Measurements from ENCODE around the gene CLCNKA. TPM values are rescaled to one million over a fixed set of nuclear protein-coding genes. Genes with fewer than 3 reads are reported as not detected.

Gene CLCNKA
- polyA plus RNA-seq, 1 donor, result 0.18 TPM

GRCh38 chr1:16072616-16073484, 51.0 kb downstream of the CLCNKA start:
- peaks cover 18% of the 10 kb centered on the region for H3K4me1 ChIP-seq (ENCODE audit: control insufficient read depth, insufficient read depth, low read length)
- H3K27me3 ChIP-seq (ENCODE audit: control insufficient read depth, insufficient read depth, low read length), result peaks cover 2% of the 10 kb centered on the region
- DNase-seq, result peak; percentile 40 to 68
- no peaks in the 10 kb centered on the region for H3K9me3 ChIP-seq (ENCODE audit: control insufficient read depth, low read depth, low read length)
- H3K27ac ChIP-seq (ENCODE audit: low read length), result no peak overlapping the region
- H3K4me3 ChIP-seq (ENCODE audit: low read length), result peak overlapping the region; percentile 42
- no CpG with 5 or more reads among the region's 49 CpGs for WGBS (ENCODE audit: insufficient coverage, low lambda C conversion rate)
- no peaks in the 10 kb centered on the region for H3K36me3 ChIP-seq (ENCODE audit: control insufficient read depth, insufficient read depth, low read length)

GRCh38 chr1:16073490-16074119, 51.8 kb downstream of the CLCNKA start, which contains the start of gene FAM131C:
FAM131C (minus strand) TSS chr1:16073651; CDS start chr1:16073442, 209 bp downstream.
- peaks cover 2% of the 10 kb centered on the region for H3K27me3 ChIP-seq (ENCODE audit: control insufficient read depth, insufficient read depth, low read length)
- peak in 1 of 2 donors; percentile 62 for DNase-seq
- no peak within 1 kb of the TSS for H3K27ac ChIP-seq (ENCODE audit: low read length)
- H3K36me3 ChIP-seq (ENCODE audit: control insufficient read depth, insufficient read depth, low read length), result no peaks in the 10 kb centered on the region
- H3K4me3 ChIP-seq (ENCODE audit: low read length), result peak within 1 kb of the TSS; percentile 42
- no CpG with 5 or more reads among the region's 54 CpGs for WGBS (ENCODE audit: insufficient coverage, low lambda C conversion rate)
- H3K9me3 ChIP-seq (ENCODE audit: control insufficient read depth, low read depth, low read length), result no peaks in the 10 kb centered on the region
- peaks cover 12% of the 10 kb centered on the region for H3K4me1 ChIP-seq (ENCODE audit: control insufficient read depth, insufficient read depth, low read length)

GRCh38 chr1:16074217-16074616, 52.4 kb downstream of the CLCNKA start:
- no peak overlapping the region for H3K4me3 ChIP-seq (ENCODE audit: low read length)
- peaks cover 2% of the 10 kb centered on the region for H3K27me3 ChIP-seq (ENCODE audit: control insufficient read depth, insufficient read depth, low read length)
- DNase-seq, result no peak
- no peaks in the 10 kb centered on the region for H3K36me3 ChIP-seq (ENCODE audit: control insufficient read depth, insufficient read depth, low read length)
- H3K9me3 ChIP-seq (ENCODE audit: control insufficient read depth, low read depth, low read length), result no peaks in the 10 kb centered on the region
- H3K27ac ChIP-seq (ENCODE audit: low read length), result no peak overlapping the region
- 90% methylated on average over 2 of the region's 5 CpGs for WGBS (ENCODE audit: insufficient coverage, low lambda C conversion rate)
- H3K4me1 ChIP-seq (ENCODE audit: control insufficient read depth, insufficient read depth, low read length), result peaks cover 16% of the 10 kb centered on the region

GRCh38 chr1:16075337-16076030, 53.6 kb downstream of the CLCNKA start:
- WGBS (ENCODE audit: insufficient coverage, low lambda C conversion rate), result no CpG with 5 or more reads among the region's 11 CpGs
- DNase-seq, result no peak
- Histone ChIP-seq H3K4me3 (ENCODE audit: low read length) (no peak overlapping the region), H3K27me3 (ENCODE audit: control insufficient read depth, insufficient read depth, low read length) (peaks cover 2% of the 10 kb centered on the region), H3K27ac (ENCODE audit: low read length) (no peak overlapping the region), H3K4me1 (ENCODE audit: control insufficient read depth, insufficient read depth, low read length) (peaks cover 22% of the 10 kb centered on the region), H3K9me3 (ENCODE audit: control insufficient read depth, low read depth, low read length) (no peaks in the 10 kb centered on the region), H3K36me3 (ENCODE audit: control insufficient read depth, insufficient read depth, low read length) (no peaks in the 10 kb centered on the region)

GRCh38 chr1:16076031-16076864, 54.4 kb downstream of the CLCNKA start:
- no CpG with 5 or more reads among the region's 14 CpGs for WGBS (ENCODE audit: insufficient coverage, low lambda C conversion rate)
- Histone ChIP-seq H3K36me3 (ENCODE audit: control insufficient read depth, insufficient read depth, low read length) (no peaks in the 10 kb centered on the region), H3K9me3 (ENCODE audit: control insufficient read depth, low read depth, low read length) (no peaks in the 10 kb centered on the region), H3K4me1 (ENCODE audit: control insufficient read depth, insufficient read depth, low read length) (peaks cover 22% of the 10 kb centered on the region), H3K4me3 (ENCODE audit: low read length) (no peak overlapping the region), H3K27ac (ENCODE audit: low read length) (no peak overlapping the region), H3K27me3 (ENCODE audit: control insufficient read depth, insufficient read depth, low read length) (peaks cover 2% of the 10 kb centered on the region)
- no peak for DNase-seq

GRCh38 chr1:16076865-16077238, 55.0 kb downstream of the CLCNKA start:
- Histone ChIP-seq H3K27ac (ENCODE audit: low read length) (no peak overlapping the region), H3K4me1 (ENCODE audit: control insufficient read depth, insufficient read depth, low read length) (peaks cover 22% of the 10 kb centered on the region), H3K27me3 (ENCODE audit: control insufficient read depth, insufficient read depth, low read length) (peaks cover 2% of the 10 kb centered on the region), H3K36me3 (ENCODE audit: control insufficient read depth, insufficient read depth, low read length) (no peaks in the 10 kb centered on the region), H3K9me3 (ENCODE audit: control insufficient read depth, low read depth, low read length) (no peaks in the 10 kb centered on the region), H3K4me3 (ENCODE audit: low read length) (no peak overlapping the region)
- no CpG with 5 or more reads among the region's 11 CpGs for WGBS (ENCODE audit: insufficient coverage, low lambda C conversion rate)
- no peak for DNase-seq

- no peak for DNase-seq
- H3K4me3 ChIP-seq (ENCODE audit: low read length), result no peak overlapping the region
These were observed 55.8 kb downstream of the CLCNKA start for GRCh38 chr1:16077406-16078245.

GRCh38 chr1:16078925-16079656, 57.3 kb downstream of the CLCNKA start:
- Histone ChIP-seq H3K4me3 (ENCODE audit: low read length) (no peak overlapping the region), H3K36me3 (ENCODE audit: control insufficient read depth, insufficient read depth, low read length) (no peaks in the 10 kb centered on the region), H3K27me3 (ENCODE audit: control insufficient read depth, insufficient read depth, low read length) (no peaks in the 10 kb centered on the region), H3K27ac (ENCODE audit: low read length) (no peak overlapping the region), H3K4me1 (ENCODE audit: control insufficient read depth, insufficient read depth, low read length) (peaks cover 22% of the 10 kb centered on the region), H3K9me3 (ENCODE audit: control insufficient read depth, low read depth, low read length) (no peaks in the 10 kb centered on the region)
- WGBS (ENCODE audit: insufficient coverage, low lambda C conversion rate), result no CpG with 5 or more reads among the region's 10 CpGs
- peak; percentile 63 to 74 for DNase-seq

More at GRCh38 chr1:16077406-16078245, 55.8 kb downstream of the CLCNKA start:
- Histone ChIP-seq H3K36me3 (ENCODE audit: control insufficient read depth, insufficient read depth, low read length) (no peaks in the 10 kb centered on the region), H3K9me3 (ENCODE audit: control insufficient read depth, low read depth, low read length) (no peaks in the 10 kb centered on the region), H3K27ac (ENCODE audit: low read length) (no peak overlapping the region), H3K27me3 (ENCODE audit: control insufficient read depth, insufficient read depth, low read length) (peaks cover 2% of the 10 kb centered on the region), H3K4me1 (ENCODE audit: control insufficient read depth, insufficient read depth, low read length) (peaks cover 21% of the 10 kb centered on the region)
- no CpG with 5 or more reads among the region's 12 CpGs for WGBS (ENCODE audit: insufficient coverage, low lambda C conversion rate)
